ENCODE results near the gene DDX47.

The DDX47 gene

GRCh38 chr12:12813120-12814101 lies at the start of gene DDX47:
DDX47 (plus strand) TSS chr12:12813346; CDS start chr12:12813368, 22 bp downstream.
- DNase-seq (ENCODE audit: low spot score): peak; percentile 97

GRCh38 chr12:12764824-12765223 lies 48.3 kb upstream of the DDX47 start:
- DNase-seq (ENCODE audit: low spot score): no peak

GRCh38 chr12:12770262-12770661 lies 42.9 kb upstream of the DDX47 start:
- no peak for DNase-seq (ENCODE audit: low spot score)

GRCh38 chr12:12774791-12775190 lies 38.4 kb upstream of the DDX47 start:
- no peak for DNase-seq (ENCODE audit: low spot score)

- DNase-seq (ENCODE audit: low spot score): no peak
These were observed 36.9 kb upstream of the DDX47 start for GRCh38 chr12:12776261-12776660.

- no peak for DNase-seq (ENCODE audit: low spot score)
These were observed 36.1 kb upstream of the DDX47 start for GRCh38 chr12:12777092-12777491.

- no peak for DNase-seq (ENCODE audit: low spot score)
These were observed 34.1 kb upstream of the DDX47 start for GRCh38 chr12:12779007-12779406.

- DNase-seq (ENCODE audit: low spot score): no peak
These were observed 33.6 kb upstream of the DDX47 start for GRCh38 chr12:12779529-12779928.

GRCh38 chr12:12784116-12784515 lies 29.0 kb upstream of the DDX47 start:
- DNase-seq (ENCODE audit: low spot score): no peak

- no peak for DNase-seq (ENCODE audit: low spot score)
These were observed 28.0 kb upstream of the DDX47 start, which contains the start of gene APOLD1 for GRCh38 chr12:12784911-12785814. APOLD1 (plus strand) TSS chr12:12785659; CDS start chr12:12785692, 33 bp downstream.

GRCh38 chr12:12786351-12786705 lies 26.8 kb upstream of the DDX47 start:
- no peak for DNase-seq (ENCODE audit: low spot score)

GRCh38 chr12:12786706-12787601 lies 26.2 kb upstream of the DDX47 start:
- peak; percentile 88 for DNase-seq (ENCODE audit: low spot score)

- no peak for DNase-seq (ENCODE audit: low spot score)
These were observed 25.0 kb upstream of the DDX47 start for GRCh38 chr12:12788131-12788530.

- peak; percentile 75 for DNase-seq (ENCODE audit: low spot score)
These were observed 24.3 kb upstream of the DDX47 start for GRCh38 chr12:12788675-12789368.

GRCh38 chr12:12790956-12791355 lies 22.2 kb upstream of the DDX47 start:
- no peak for DNase-seq (ENCODE audit: low spot score)

- DNase-seq (ENCODE audit: low spot score): no peak
These were observed 21.3 kb upstream of the DDX47 start for GRCh38 chr12:12791756-12792369.

- DNase-seq (ENCODE audit: low spot score): no peak
These were observed 20.7 kb upstream of the DDX47 start for GRCh38 chr12:12792421-12792820.

- no peak for DNase-seq (ENCODE audit: low spot score)
These were observed 18.5 kb upstream of the DDX47 start for GRCh38 chr12:12794686-12795085.

- no peak for DNase-seq (ENCODE audit: low spot score)
These were observed 17.0 kb upstream of the DDX47 start for GRCh38 chr12:12796171-12796570.
